GM08714 (cell line): ENCODE data around the gene EPX.

Experiments used
- H3K4me3 ChIP-seq: fragments of 200-500 bp; sonication (Bioruptor generic); 2 replicates; pipeline ENCODE4 v1.5.1; 2014; ENCODE audit warnings: mild to moderate bottlenecking, low read length, inconsistent platforms
- ZNF274 ChIP-seq: IDR thresholded peaks from 2 replicates; pipeline ENCODE4 v1.6.1; 2012; ENCODE audit warnings: mild to moderate bottlenecking, low read depth, low read length

EPX gene

DNA sequence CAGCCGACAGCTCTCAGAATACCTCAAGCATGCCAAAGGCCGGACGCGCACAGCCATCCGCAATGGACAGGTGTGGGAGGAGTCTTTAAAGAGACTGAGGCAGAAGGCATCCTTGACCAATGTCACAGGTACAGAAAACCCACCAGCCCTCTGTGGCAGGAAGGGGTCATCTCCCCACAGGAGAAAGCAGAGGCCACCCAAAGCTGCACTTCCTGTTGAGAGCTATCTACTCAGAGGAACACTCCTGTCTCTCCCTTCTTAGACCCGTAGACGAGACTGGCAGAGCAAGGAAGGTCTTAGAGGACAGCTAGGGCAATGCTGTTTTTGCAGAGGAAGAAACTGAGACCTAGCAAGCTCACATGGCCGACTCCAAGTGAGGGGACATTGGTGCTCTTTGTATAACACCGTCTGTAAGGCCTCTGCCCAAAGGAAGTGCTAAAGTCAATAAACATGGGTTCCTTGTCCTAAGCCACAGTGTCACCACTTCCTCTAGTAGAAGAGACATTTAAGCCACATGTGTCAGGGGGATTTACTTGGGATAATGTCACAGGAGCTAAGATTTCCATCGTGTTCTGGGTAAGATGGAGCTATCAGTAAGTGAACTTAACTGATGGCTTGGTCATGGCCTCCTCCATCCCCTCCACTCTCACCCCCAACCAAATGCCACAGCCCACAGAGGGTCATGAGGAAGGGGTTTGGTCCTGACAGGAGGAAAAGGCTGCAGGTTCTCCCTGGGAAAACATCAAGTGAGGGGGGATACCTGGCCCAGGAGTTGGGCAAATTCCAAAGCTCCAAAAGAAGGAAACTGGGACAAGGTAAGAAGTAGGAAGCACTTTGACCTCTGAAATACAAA is 55.2 kb downstream of the EPX start:
- H3K4me3 ChIP-seq = no peak overlapping the region
- no peak for TF ChIP-seq ZNF274

- H3K4me3 ChIP-seq = no peak overlapping the region
- TF ChIP-seq ZNF274 = no peak
These were observed 56.4 kb downstream of the EPX start for GRCh38 chr17:58248955-58249269.

GRCh38 chr17:58249270-58250133 is 57.0 kb downstream of the EPX start:
- peak overlapping the region; percentile 23; the same call in 1 of the 2 replicates for H3K4me3 ChIP-seq
- no peak for TF ChIP-seq ZNF274

DNA sequence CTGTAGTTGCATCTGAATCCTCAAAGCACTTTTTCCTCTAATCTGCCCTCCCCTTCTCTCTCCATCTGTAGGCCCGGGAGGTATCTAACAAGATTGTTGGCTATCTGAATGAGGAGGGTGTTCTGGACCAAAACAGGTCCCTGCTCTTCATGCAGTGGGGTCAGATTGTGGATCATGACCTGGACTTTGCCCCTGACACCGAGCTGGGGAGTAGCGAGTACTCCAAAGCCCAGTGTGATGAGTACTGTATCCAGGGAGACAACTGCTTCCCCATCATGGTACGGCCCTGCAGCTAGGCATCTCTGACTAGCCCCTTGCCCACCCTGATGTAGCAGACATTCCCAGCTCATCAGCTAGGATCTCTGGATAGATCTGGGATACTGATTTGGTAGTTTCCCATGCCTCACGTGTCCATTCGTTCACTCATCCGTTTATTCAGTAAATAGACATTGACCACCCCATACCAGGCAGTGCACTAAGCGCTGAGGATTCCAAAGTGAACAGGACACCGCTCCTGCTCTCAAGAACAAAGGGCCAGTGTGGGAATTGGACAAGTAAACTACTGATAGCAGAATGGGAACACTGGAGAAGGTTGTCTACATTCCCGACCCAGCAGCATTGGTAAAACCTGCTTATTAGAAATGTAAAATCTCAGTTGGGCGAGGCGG is 58.0 kb downstream of the EPX start:
- no peak overlapping the region for H3K4me3 ChIP-seq
- TF ChIP-seq ZNF274 = no peak

DNA sequence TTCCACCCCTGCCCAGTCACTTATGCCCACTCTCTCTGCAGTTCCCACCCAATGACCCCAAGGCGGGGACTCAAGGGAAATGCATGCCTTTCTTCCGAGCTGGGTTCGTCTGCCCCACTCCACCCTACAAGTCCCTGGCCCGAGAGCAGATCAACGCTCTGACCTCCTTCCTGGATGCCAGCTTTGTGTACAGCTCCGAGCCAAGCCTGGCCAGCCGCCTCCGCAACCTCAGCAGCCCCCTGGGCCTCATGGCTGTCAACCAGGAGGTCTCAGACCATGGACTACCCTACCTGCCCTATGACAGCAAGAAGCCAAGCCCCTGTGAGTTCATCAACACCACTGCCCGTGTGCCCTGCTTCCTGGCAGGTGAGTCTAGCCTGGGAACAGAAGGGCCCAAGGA is 59.6 kb downstream of the EPX start:
- TF ChIP-seq ZNF274 = no peak
- no peak overlapping the region for H3K4me3 ChIP-seq

DNA sequence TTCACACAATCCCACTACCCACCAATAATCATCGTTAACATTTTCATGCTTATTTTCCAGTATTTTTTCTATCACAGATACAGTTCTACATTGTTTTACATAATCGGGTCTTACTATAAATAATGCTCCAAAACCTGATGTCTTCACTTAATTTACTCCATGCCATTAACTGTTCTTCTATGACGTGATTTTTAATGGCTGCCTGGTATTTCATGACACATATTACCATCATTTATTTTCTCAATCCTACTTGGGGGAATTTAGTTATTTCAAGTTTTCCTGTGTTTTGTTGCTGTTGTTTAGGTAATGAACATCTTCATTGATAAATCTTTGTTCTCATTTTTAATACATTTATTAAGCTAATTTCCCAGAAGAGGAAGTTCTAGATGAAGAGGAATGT is 60.6 kb downstream of the EPX start:
- H3K4me3 ChIP-seq = no peak overlapping the region
- no peak for TF ChIP-seq ZNF274
